Heart left ventricle (tissue), 16 donors: Measurements from ENCODE around the gene FDX2. TPM values are rescaled to one million over a fixed set of nuclear protein-coding genes. Genes with fewer than 3 reads are reported as not detected.
"Not testable (repeated sequence)": the region's sequence is repeated elsewhere in the genome, so short reads cannot be mapped to it uniquely, and the experiment has no call there.

Source experiments
- ATAC-seq, 4 donors: fragments of 200-7000 bp; cut with Tn5 transposase; one replicate each; pipeline ENCODE4 v1.9.1; 2020 to 2022; ENCODE audit warnings: moderate library complexity in 4 of 4, mild to moderate bottlenecking in 3 of 4, moderate number of reproducible peaks in 1 of 4
- DNase-seq, 5 donors: peaks; one replicate each; pipeline ENCODE4 v3.0.0-alpha.2; 2020
- H3K27ac ChIP-seq, 12 donors: fragments of 200-600 bp; sonication (generic) in 4 of 12; one replicate each; pipeline versions ENCODE4 v1.5.0 to v1.8.0; 2016 to 2022; ENCODE audit warnings: mild to moderate bottlenecking in 2 of 12
- H3K27me3 ChIP-seq, 9 donors: fragments of 200-600 bp; sonication (generic) in 2 of 9; one replicate each; pipeline versions ENCODE4 v1.5.1 to v1.8.0; 2016 to 2022; ENCODE audit warnings: mild to moderate bottlenecking in 3 of 9
- H3K36me3 ChIP-seq, 9 donors: fragments of 200-600 bp; sonication (generic) in 2 of 9; one replicate each; pipeline versions ENCODE4 v1.5.0 to v1.8.0; 2018 to 2022; ENCODE audit warnings: mild to moderate bottlenecking in 2 of 9
- H3K4me1 ChIP-seq, 12 donors: fragments of 200-600 bp; sonication (generic) in 4 of 12; one replicate each; pipeline versions ENCODE4 v1.5.0 to v1.8.0; 2016 to 2022; ENCODE audit warnings: mild to moderate bottlenecking in 3 of 12
- H3K4me3 ChIP-seq, 12 donors: fragments of 200-600 bp; sonication (generic) in 4 of 12; one replicate each; pipeline versions ENCODE4 v1.5.0 to v1.8.0; 2017 to 2022; ENCODE audit warnings: mild to moderate bottlenecking in 9 of 12, moderate library complexity in 4 of 12
- H3K9me3 ChIP-seq, 12 donors: fragments of 200-600 bp; sonication (generic) in 4 of 12; one replicate each; pipeline versions ENCODE4 v1.5.0 to v1.8.0; 2016 to 2022; ENCODE audit warnings: mild to moderate bottlenecking in 1 of 12
- CTCF ChIP-seq, 12 donors: fragments of 200-600 bp; sonication (generic) in 4 of 12; IDR thresholded peaks; one replicate each; pipeline versions ENCODE4 v1.5.0 to v1.8.0; 2018 to 2022; ENCODE audit warnings: antibody characterized with exemption in 12 of 12, mild to moderate bottlenecking in 5 of 12
- POLR2A ChIP-seq, 2 donors: fragments of 450-650 bp; IDR thresholded peaks; one replicate each; pipeline ENCODE4 v1.6.1; 2017; ENCODE audit warnings: antibody characterized with exemption in 2 of 2, mild to moderate bottlenecking in 2 of 2, moderate library complexity in 2 of 2
- WGBS, 4 donors: extraction: QIAGEN DNeasy Blood & Tissue Kit in 2 of 4; methylation state at CpG; one replicate each; pipeline versions ENCODE4 v1.1.5 to v1.1.7; 2013 to 2018; 5-methylcytosine and 5-hydroxymethylcytosine counted together
- intact Hi-C, 10 donors: fragments of 100-400 bp; cut with DNase I; formaldehyde crosslinking; loops; one replicate each; pipeline versions ENCODE4 v1.11.1 to v1.14.2; 2022
- polyA plus RNA-seq, 2 donors: library from polyadenylated mRNA; stranded (reverse); fragments of 200-250 nt; gene quantifications; one replicate each; pipeline ENCODE4 v1.2.3, GENCODE V29; 2013
- total RNA-seq, 9 donors: library from RNA; depleted of rRNA in 2 of 9; stranded (reverse); fragments of >200 nt in 2 of 9; fragmentation: NEBNext Ultra II Directional in 3 of 9; extraction: Animal tissue kit (Norgen Biotek cat#: 25700) in 3 of 9; gene quantifications; one replicate each; pipeline versions ENCODE4 v1.1.0 to v1.2.4, GENCODE V29; 2016 to 2023
- donor health status: ischemic (EF 13 %, LVEDD 7.1; RV severe dilation, severe dysfunction).
- donor health status: healthy with polysubstance abuse.
- donor health status: DM: no; HTN: yes; CAD: no.
- donor health status: DM: no; HTN: no; CAD: no.
- donor health status: ischemic (EF 25% LVEDD 6.9; RV normal size, moderate dysfunction).
- donor health status: ischemic (EF 25% LVEDD 5.7; RV mildly dilated, moderate dysfunction).
- donor health status: healthy.
- donor health status: DM: yes; HTN: yes; CAD: no.
- donor health status: ischemic (EF 35%, LVEDD 5.7; RV mildly dilated, moderate dysfunction).
- donor health status: nonischemic (EF 11% LVEDD 7.7; RV severe dilation, severe dysfunction).
- donor health status: DM: yes; HTN: yes; CAD: no.
- donor health status: PGD.
- donor health status: ischemic (EF 29% LVEDD 5.4; RV normal size, mild dysfunction).
- donor health status: nonischemic (EF 23%, LVEDD 6.1; RV moderate dilation, normal function).

Gene FDX2
- total and polyA plus RNA-seq, 11 donors, result 12.8 to 37.3 (median 18.3) TPM

- DNase-seq (no peak), ATAC-seq (no peak)
- WGBS, 4 donors, result 67 to 84% (median 82%) methylated on average over 2 of the region's 2 CpGs
- Histone ChIP-seq H3K4me3 (no peak overlapping the region), H3K27ac (no peak overlapping the region), H3K27me3 (no peaks in the 10 kb centered on the region), H3K9me3 (no peaks in the 10 kb centered on the region), H3K36me3 (no peaks in the 10 kb centered on the region), H3K4me1 (peaks cover 0 to 19% (median 0%) of the 10 kb centered on the region in 12 donors)
- intact Hi-C loops, result no loop called here
- TF ChIP-seq CTCF (IDR thresholded peaks at IDR 0.05), result no peak
- no peak for TF ChIP-seq POLR2A (IDR thresholded peaks at IDR 0.05)
These were observed 27.7 kb upstream of the FDX2 start for GRCh38 chr19:10343495-10343894.

GRCh38 chr19:10339977-10340376 is 24.2 kb upstream of the FDX2 start:
- Histone ChIP-seq H3K4me3 (no peak overlapping the region), H3K4me1 (peaks cover 0 to 27% (median 7%) of the 10 kb centered on the region in 12 donors), H3K36me3 (no peaks in the 10 kb centered on the region), H3K27ac (peak overlapping the region in 1 of 12 donors; percentile 75), H3K9me3 (no peaks in the 10 kb centered on the region), H3K27me3 (no peaks in the 10 kb centered on the region)
- 85 to 91% (median 86%) methylated on average over 5 of the region's 5 CpGs for WGBS, 4 donors
- intact Hi-C loops, result loop anchor here in 2 of 10 donors (10.0 kb wide), 1 partner anchor 45 kb away; the partner anchor contains the start of gene TYK2 (in 2 of the 2)
- ATAC-seq, result no peak
- DNase-seq, result no peak
- no peak for TF ChIP-seq CTCF (IDR thresholded peaks at IDR 0.05)
- TF ChIP-seq POLR2A (IDR thresholded peaks at IDR 0.05), result no peak

- peak in 1 of 4 donors; percentile 11 for ATAC-seq
- no peaks in the 10 kb centered on the region for H3K9me3 ChIP-seq
- WGBS, 4 donors, result 59 to 79% (median 66%) methylated on average over 8 to 14 of the region's 14 CpGs
- H3K4me3 ChIP-seq, result peak within 1 kb of the TSS in 3 of 12 donors; percentile 19 to 51 (median 19)
- TF ChIP-seq POLR2A (IDR thresholded peaks at IDR 0.05), result no peak
- TF ChIP-seq CTCF (IDR thresholded peaks at IDR 0.05), result no peak
- peaks cover 0 to 30% (median 8%) of the 10 kb centered on the region in 12 donors for H3K4me1 ChIP-seq
- peak within 1 kb of the TSS in 1 of 12 donors; percentile 75 for H3K27ac ChIP-seq
- peak in 1 of 5 donors; percentile 47 for DNase-seq
- intact Hi-C loops, result loop anchor here in 2 of 10 donors (10.0 kb wide), 1 partner anchor 45 kb away; the partner anchor contains the start of gene TYK2 (in 2 of the 2)
- H3K27me3 ChIP-seq, result no peaks in the 10 kb centered on the region
- no peaks in the 10 kb centered on the region for H3K36me3 ChIP-seq
These were observed 23.7 kb upstream of the FDX2 start, which contains the start of gene ICAM3 for GRCh38 chr19:10339380-10339960. TSS of gene ICAM3 (minus strand) at chr19:10339624. CDS start at chr19:10339614, 10 bp downstream.

GRCh38 chr19:10338940-10339339 is 23.1 kb upstream of the FDX2 start:
- Histone ChIP-seq H3K4me1 (peaks cover 0 to 35% (median 12%) of the 10 kb centered on the region in 12 donors), H3K27ac (peak overlapping the region in 1 of 12 donors; percentile 75), H3K36me3 (no peaks in the 10 kb centered on the region), H3K9me3 (no peaks in the 10 kb centered on the region), H3K4me3 (peak overlapping the region in 2 of 12 donors; percentile 19 to 51), H3K27me3 (no peaks in the 10 kb centered on the region)
- intact Hi-C loops, result loop anchor here in 2 of 10 donors (10.0 kb wide), 1 partner anchor 46 kb away; the partner anchor contains the start of gene TYK2 (in 2 of the 2)
- no peak for DNase-seq
- TF ChIP-seq POLR2A (IDR thresholded peaks at IDR 0.05) (no peak), CTCF (IDR thresholded peaks at IDR 0.05) (no peak)
- 79 to 89% (median 85%) methylated on average over 6 of the region's 6 CpGs for WGBS, 4 donors
- ATAC-seq, result no peak

GRCh38 chr19:10336725-10337124 is 20.9 kb upstream of the FDX2 start:
- not testable (repeated sequence) for ATAC-seq, H3K4me3 ChIP-seq, H3K36me3 ChIP-seq, H3K9me3 ChIP-seq, H3K27me3 ChIP-seq, H3K27ac ChIP-seq, DNase-seq
- peaks cover 0 to 50% (median 23%) of the 10 kb centered on the region in 12 donors for H3K4me1 ChIP-seq
- 95 to 98% (median 96%) methylated on average over 9 of the region's 9 CpGs for WGBS, 4 donors
- intact Hi-C loops, result loop anchor here in 2 of 10 donors (10.0 kb wide), 1 partner anchor 48 kb away; the partner anchor contains the start of gene TYK2 (in 2 of the 2)
